ENCODE results near the gene CXCR5.

GRCh38 chr11:118918686-118919280 is 35.1 kb downstream of the CXCR5 start:
- TF ChIP-seq EP300 (IDR thresholded peaks at IDR 0.05; ENCODE audit: low read depth), result no peak
- TF ChIP-seq POLR2A (IDR thresholded peaks at IDR 0.05), result no peak
- TF ChIP-seq CTCF (IDR thresholded peaks at IDR 0.05), result no peak
- TF ChIP-seq POLR2AphosphoS5 (IDR thresholded peaks at IDR 0.05), result no peak
